Activated CD4-positive, alpha-beta T cell treated with anti-CD3 and anti-CD28 coated beads, Interleukin-2, amount 50 U/mL, for 48 hours (primary cell): ENCODE measurements around the gene PHKG2.

Experiments
- DNase-seq, 2 experiments: peaks; one replicate each; pipeline ENCODE4 v3.0.0-alpha.2; 2020

PHKG2 gene

DNA sequence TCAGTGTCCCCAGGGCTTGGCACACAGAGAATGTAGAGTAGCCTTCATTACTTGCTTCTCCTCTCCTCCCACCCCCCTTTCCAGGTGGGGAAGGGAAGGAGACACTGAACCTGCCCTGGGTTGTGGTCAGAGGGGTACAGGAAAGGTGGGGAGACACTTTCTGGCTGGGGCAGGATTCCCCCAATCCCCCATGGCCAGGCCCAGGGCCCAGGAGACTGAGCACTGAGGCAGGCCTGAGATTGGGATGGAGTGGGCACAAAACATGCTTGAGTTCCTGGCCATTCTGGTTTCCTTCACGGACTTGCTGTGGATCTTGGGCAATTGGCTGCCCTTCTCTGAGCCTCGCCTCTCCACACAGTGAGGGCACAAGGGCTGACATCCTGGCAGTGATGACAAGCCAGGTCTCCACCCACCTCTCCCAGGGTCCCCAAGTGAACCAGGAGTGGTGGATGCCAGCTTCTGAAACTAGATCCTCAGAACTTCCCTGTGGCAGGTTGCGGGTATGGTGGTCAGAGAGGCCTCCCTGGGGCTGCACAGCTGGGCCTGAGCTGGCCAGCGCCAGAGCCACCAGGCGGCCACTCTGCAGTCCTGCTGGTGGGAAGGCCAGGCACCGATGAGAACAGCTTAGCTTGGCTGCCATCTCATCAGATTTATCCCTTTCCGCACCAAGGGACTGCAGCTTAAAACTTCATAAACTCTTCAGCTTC is 29.5 kb downstream of the PHKG2 start:
- no peak for DNase-seq

- DNase-seq: no peak
Observed at GRCh38 chr16:30778549-30779244, 30.5 kb downstream of the PHKG2 start.

GRCh38 chr16:30779596-30779995 is 31.4 kb downstream of the PHKG2 start:
- DNase-seq: no peak

- DNase-seq: no peak
Observed at GRCh38 chr16:30780021-30780420, 31.8 kb downstream of the PHKG2 start.

DNA sequence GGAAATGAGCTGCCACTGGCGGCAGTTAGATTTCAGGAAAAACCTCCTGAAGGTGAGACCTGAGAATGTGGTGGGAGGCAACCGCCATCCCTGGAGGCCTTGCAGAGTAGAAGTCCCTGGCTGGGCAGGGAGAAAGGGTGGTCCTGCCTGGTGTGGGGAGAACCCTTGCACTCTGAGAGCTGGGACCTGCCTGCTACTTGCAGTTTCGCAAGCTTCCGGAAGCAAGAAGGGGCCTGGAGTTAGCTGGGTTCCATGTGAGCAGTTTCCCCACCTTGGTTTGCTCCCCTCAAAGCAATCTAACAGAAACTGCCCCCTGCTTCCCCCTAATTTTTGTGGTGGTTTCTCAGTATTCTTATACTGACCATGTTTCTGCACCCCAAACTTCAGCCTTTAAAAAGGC is 32.3 kb downstream of the PHKG2 start:
- DNase-seq: no peak

DNA sequence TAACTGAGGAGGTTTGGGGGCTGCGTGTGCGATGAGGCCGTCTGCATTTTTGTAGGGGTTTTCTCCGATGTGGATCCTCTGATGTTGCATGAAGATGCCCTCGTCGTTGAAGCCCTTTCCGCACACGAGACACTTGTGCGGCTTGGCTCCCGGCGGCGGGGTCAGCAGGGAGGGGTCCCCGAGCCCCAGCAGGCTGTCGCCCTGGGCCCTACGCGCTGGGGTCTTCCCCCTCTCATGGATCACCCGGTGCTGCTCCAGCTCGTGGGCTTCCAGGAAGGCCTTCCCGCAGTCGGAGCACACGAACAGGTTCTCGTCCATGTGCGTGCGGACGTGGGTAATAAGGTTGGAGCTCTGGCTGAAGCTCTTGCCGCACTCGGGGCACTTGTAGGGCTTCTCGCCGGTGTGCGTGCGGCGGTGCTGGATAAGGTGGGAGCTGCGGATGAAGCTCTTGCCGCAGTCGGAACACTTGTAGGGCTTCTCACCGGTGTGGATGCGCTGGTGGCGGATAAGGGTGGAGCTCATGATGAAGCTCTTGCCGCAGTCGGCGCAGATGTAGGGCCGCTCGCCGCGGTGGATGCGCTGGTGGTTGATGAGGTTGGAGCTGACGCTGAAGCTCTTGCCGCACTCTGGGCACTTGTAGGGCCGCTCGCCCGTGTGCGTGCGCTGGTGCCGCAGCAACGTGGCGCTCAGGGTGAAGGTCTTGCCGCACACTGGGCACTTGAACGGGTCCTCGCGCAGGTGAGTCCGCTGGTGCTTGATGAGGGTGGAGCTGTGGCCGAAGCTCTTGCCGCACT is 34.5 kb downstream of the PHKG2 start:
- DNase-seq: no peak

GRCh38 chr16:30783280-30784109 is 35.3 kb downstream of the PHKG2 start:
- no peak for DNase-seq

DNA sequence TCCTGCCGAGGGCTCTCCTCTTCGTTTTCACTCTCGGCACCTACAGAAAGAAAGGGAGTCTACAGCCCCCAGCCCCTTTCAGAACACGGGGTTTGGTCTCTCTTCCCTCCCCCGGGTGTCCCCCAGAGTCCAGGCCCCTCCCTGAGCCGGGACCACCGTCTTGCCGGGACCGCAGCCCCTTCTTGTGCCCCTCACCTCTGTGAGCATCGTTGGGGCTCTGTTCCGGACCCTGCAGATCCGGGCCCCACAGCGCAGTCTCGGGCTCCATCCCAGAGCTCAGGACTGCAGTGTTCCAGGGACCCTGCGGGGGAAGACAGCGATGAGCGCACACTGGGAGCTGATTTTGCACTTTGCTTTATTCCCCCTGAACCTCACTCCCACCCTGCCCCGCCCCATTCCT is 36.0 kb downstream of the PHKG2 start:
- DNase-seq: no peak

DNA sequence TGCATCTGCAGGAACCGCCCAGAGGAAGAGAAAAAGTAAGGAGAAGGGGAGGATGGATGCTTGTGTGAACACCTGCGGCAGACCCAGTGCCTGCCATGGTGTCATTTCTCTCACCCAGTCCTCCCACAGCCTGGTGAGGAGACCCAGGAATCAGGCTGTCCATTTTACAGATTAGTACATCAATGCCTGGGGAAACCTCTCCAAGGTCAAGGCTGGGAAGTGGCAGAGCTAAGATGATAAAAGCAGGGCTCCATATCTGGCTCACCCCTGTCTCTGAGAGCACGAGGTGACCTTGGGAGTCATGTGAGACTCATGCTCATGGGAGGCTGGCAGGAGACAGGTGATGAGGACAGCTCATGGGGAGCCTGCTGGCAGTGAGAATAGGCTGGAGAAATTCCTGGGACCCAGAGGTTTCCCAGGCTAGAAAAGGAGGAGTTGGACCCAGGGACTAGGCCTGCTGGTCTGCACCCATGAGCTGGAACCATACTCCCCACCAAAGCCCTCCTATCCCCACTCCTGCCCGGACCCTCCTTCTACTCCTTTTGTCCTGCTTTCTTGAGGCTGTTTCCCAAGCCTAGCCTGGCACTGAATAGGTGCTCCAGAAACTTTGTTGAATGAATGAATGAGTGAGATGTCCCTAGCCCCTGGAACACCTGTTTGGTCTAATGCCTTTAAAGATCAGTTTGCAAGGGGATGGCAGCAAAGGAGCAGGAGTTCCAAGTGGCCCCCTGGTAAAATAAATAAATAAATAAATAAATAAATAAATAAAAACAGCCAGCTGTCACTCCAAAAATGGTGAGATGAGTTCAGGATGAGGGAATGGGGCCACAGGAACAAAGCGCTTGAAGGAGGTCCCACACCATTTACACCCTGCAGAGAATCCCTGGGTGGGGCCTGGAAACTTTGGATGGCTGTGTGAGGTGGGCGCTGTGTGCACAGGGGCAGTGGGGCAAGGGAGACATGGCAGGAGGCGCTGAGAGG is 37.2 kb downstream of the PHKG2 start:
- no peak for DNase-seq

DNA sequence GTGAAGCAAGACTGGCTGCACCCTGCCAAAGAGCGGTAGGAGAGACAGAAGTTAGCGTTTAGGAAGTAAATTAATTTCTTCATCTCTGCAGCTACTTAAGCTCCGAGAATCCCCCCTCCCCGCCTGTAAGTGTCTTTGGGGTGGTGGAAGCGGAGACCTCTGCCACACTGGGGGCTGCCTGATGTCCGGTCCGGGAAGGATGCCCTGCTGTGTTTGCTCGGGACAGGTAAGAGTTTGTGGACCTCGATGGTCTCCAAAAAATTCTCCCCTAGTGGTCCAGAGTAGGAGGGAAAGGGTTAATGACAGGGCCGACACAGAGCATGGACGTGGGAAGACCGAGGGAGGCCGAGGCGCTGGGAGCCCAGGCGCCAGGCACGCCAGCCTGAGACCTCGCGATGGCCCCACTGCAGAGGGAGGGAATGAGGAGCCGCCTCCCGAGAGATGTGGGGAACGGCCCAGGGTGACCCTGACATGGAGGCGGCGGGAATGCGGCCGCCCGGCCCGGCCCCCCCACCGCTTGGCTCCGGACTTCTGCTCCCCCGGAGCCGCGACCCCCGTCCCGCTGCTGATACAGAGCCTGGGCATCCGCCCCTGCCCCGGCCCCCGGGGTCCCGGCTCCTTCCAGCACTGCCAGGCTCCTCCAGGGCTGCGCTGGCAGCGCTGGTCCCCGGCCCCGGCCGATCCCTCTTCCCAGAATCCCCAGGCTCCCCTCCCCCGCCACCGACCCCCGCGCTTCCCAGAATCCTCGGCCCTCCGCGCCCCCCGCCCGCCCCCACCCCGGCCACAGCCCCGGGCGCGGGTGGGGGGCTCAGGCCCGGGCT is 38.1 kb downstream of the PHKG2 start:
- peak; percentile 26 to 31 for DNase-seq

DNA sequence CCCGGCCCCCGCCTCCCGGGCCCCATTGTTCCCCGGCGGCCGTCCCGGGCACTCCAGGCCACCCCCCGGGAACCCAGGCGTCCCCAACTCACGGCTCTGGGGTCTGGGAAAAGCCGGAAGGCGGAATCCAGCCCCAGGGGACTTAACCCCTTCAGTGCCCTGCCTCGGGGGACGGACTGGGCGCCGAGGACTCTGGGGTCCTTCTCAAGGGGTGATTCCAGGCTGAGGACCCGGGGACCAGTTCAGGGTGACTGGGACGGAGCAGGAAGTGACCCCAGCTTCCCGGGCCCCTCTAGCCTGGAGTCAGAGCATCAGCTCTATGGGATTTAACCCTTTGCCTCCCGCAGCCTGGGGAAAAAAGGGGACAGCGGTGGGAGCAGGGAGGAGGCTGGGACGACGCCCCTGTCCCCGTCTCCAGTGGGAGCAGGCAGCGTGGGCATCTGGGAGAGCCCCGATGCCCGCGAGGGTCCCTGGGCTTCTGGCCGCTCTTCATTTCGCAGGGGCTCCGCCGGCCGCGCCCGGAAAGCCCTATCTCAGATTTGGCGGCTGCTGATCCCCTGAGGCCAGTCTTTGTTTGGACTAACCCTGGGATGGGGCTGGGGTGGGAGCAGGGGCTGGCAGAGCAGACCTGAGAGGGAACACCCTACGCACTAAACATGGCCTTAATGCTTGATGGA is 38.8 kb downstream of the PHKG2 start, which contains the start of gene ZNF629:
Gene ZNF629 (minus strand): TSS at position 270 of the 677 bp plus-strand sequence. CDS start 2,723 bp downstream, outside the sequence.
- DNase-seq: peak; percentile 27 to 43

- no peak for DNase-seq
Observed at GRCh38 chr16:30787613-30788378, 39.6 kb downstream of the PHKG2 start.

GRCh38 chr16:30793508-30794069 is 45.4 kb downstream of the PHKG2 start:
- no peak for DNase-seq

DNA sequence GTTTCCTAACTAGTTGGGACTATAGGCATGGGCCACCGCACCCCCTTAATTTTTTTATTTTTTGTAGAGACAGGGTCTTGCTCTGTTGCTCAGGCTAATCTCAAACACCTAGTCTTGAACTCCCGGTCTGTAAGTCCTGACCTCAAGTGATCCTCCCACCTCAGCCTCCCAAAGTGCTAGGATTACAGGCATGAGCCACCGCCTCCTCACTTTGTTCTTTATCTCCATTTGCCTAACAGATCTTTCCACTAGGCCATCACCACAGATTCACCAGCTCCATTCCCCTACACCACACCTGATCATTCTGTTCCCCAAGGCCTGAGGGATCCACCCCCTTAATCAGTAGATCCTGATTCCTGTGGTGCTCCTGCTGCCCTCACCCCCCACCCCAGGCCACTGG is 46.4 kb downstream of the PHKG2 start:
- DNase-seq: no peak

DNA sequence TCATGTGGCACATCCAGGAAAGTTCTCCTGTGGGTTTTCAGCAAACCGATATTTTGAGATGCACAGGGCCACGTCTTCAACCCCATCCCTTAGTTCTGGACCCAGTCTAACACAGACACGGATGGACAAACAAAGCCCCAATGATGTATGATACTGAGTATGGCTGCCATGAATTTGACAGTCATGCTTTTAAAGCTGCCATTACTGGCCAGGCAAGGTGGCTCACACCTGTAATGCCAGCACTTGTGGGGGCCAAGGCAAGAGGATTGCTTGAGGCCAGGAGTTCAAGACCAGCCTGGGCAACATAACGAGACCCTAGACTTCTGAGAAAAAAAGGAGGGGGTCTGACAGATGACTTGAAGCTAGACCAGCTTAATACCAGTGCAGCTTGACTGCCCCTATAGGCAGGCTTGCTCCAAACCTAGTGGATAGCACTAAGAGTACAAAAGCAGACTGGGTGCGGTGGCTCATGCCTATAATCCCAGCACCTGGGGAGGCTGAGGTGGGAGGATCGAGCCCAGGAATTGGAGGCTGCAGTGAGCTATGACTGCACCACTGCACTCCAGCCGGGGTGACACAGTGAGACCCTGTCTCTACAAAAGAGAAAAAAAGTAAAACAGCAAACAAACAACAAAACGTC is 49.6 kb downstream of the PHKG2 start:
- DNase-seq: no peak
